Fibroblast of the aortic adventitia (primary cell): ENCODE measurements around the gene SEPTIN6. TPM values are rescaled to one million over a fixed set of nuclear protein-coding genes. Genes with fewer than 3 reads are reported as not detected.

Experiments used
- DNase-seq: peaks from one replicate; pipeline ENCODE4 v3.0.0-alpha.2; 2010; ENCODE audit warnings: low read depth
- H3K4me3 ChIP-seq: 2 replicates; pipeline ENCODE4 v1.5.1; 2011; ENCODE audit warnings: low read depth, mild to moderate bottlenecking, control low read depth, low read length, moderate library complexity
- total RNA-seq: library from RNA; depleted of rRNA; stranded (reverse); fragments of >200 nt; gene quantifications from 2 replicates; pipeline ENCODE4 v1.2.3, GENCODE V29; 2012; ENCODE audit warnings: low replicate concordance
- TF ChIP-seq, protein P1 (sequence below): IDR thresholded peaks from 2 replicates; pipeline ENCODE4 v1.5.1; 2011; ENCODE audit warnings: mild to moderate bottlenecking, low read length, control low read depth, inconsistent platforms; ENCODE audit not compliant: insufficient read depth

The SEPTIN6 gene
- total RNA-seq, 1 donor = 7.0 TPM

DNA sequence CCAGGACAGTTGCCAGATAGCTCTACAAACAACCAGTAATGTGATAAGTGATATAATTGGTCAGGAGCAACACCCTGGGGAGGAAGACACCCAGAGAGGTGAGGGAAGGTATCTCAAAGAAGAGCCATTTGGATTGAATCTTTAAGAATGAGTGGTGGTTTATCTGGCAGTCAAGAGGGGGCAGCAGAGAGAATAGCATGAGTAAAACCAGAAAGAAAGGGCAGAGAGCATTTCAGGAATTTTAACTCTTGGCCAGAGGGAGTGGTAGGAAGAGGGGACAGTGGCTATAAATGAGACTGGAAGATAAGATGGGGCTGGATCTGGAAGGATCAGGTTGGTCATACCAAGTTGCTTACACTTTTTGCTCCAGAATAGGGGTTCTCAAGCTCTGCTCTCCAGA lies 5.9 kb upstream of the SEPTIN6 start:
- TF ChIP-seq, protein P1, sequence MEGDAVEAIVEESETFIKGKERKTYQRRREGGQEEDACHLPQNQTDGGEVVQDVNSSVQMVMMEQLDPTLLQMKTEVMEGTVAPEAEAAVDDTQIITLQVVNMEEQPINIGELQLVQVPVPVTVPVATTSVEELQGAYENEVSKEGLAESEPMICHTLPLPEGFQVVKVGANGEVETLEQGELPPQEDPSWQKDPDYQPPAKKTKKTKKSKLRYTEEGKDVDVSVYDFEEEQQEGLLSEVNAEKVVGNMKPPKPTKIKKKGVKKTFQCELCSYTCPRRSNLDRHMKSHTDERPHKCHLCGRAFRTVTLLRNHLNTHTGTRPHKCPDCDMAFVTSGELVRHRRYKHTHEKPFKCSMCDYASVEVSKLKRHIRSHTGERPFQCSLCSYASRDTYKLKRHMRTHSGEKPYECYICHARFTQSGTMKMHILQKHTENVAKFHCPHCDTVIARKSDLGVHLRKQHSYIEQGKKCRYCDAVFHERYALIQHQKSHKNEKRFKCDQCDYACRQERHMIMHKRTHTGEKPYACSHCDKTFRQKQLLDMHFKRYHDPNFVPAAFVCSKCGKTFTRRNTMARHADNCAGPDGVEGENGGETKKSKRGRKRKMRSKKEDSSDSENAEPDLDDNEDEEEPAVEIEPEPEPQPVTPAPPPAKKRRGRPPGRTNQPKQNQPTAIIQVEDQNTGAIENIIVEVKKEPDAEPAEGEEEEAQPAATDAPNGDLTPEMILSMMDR = peak; percentile 73
- no peak overlapping the region for H3K4me3 ChIP-seq
- DNase-seq = peak; percentile 81

DNA sequence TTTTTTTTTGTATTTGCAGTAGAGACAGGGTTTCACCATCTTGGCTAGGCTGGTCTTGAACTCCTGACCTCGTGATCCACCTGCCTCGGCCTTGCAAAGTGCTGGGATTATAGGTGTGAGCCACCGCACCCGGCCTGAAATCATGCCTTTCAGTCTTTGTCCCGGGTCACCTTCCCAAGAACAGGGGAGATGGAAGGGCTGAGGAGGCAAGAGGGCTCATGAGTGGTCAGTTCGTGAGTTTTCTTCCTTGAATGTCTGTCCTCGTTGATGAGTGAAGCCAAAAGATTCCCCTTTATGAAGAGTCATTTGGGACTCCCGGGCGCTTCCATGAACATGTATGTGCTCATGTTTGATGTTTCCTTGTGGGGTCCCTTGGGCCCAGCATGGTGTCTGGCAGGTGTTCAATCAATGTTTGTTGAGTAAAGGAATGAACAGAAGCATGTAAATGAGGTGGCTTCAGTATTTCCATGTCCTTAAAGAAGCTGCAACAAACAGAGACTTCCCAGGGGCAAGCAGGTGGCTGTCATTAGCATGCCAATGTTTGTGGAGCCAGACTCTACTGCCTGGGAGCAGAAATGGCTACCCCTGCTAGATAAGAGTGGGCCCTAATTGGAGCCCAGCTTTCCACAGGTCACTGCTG lies 3.4 kb upstream of the SEPTIN6 start:
- TF ChIP-seq, protein P1 = no peak
- no peak overlapping the region for H3K4me3 ChIP-seq
- DNase-seq = no peak

DNA sequence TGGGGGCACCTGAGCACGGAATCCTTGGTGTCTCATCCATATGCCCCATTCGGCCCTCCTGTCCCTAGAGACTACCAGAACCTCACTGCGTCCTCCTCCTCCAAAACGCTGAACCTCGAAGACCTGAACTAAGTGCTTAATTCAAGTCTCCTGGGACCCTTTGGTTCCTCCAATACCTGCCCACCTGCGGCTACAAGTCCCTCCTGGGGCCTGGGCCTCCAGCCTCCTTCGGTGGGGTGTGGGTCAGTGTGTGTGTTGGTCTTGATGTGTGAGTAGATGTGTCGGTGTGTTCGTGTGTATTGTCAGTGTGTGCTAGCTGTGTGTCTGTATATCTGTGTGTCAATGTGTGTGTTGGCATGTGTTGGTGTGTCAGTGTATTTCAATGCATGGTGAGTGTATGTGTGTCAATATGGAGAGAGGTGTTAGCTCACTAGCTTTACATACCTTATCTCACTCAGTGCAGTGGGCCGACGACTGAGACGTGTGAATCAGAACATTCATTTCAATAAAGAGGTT lies 2.6 kb upstream of the SEPTIN6 start:
- H3K4me3 ChIP-seq = no peak overlapping the region
- TF ChIP-seq, protein P1 = no peak
- DNase-seq = no peak

DNA sequence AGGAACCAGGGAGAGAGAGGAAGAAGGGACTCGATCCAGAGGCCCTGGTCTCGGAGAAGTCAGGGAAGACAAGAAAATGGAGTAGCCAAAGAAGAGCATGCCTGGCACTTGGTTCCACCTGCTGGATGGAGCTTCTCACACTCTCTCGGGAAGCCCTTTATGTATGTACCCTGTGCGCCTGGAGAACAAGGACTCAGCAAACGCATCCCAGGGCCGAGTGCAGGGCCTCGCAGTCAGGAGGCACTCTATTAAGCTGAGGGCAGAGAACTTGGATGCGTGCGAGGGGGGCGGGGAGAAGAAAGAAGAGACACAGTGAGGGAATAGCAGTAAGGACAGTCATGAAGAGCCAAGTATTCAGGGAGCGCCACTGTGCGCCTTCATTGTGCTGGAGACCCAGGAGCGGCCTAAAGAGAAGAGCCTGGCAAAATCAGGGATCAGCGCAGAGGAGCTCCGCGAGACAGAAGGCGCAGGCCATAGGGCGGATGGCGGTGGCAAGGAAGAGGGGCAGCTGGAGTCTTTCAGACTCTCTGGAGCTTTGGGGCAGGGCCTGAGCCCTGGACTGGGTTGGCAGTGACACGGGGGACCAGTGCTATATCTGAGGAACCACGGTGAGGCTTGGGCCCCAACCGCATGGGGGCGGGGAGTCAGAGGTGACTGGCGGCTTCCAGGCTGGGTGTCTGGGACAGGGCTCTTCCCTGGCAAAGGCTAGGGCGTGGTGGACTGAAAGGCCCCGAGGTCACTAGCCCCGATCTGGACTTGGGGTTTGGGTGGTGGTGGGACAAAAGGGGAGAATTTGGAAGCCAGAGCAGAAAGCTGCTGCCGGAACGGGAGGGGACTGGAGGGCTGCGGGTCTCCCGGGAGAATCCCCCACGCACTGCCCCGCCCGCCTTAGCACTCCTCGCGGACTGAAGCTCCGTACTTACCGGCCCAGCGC lies 1.9 kb upstream of the SEPTIN6 start:
- TF ChIP-seq, protein P1 = no peak
- no peak for DNase-seq
- H3K4me3 ChIP-seq = no peak overlapping the region

DNA sequence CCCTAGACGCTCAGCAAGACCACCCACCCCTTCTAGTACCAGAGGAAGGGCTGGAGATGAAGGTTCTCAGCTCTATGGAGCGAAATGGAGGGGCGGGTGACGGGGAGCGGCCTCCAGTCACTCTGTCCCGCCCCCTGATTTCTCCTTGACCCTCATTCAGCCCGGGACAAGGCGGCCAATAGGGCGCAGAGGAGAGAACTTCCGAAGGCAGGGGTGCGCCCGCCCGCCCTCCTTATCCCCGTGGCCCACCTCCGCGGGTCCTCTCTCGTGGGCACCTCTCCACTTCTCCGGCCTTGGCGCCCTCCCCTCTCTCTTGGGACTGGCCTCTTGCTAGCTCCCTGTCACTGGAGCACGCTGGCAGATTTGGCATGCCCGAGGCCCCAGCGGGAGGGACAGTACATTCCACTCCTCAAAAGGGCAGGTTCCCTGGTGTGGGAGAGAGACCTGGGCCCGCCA lies 1.1 kb upstream of the SEPTIN6 start:
- H3K4me3 ChIP-seq = no peak overlapping the region
- TF ChIP-seq, protein P1 = no peak

DNA sequence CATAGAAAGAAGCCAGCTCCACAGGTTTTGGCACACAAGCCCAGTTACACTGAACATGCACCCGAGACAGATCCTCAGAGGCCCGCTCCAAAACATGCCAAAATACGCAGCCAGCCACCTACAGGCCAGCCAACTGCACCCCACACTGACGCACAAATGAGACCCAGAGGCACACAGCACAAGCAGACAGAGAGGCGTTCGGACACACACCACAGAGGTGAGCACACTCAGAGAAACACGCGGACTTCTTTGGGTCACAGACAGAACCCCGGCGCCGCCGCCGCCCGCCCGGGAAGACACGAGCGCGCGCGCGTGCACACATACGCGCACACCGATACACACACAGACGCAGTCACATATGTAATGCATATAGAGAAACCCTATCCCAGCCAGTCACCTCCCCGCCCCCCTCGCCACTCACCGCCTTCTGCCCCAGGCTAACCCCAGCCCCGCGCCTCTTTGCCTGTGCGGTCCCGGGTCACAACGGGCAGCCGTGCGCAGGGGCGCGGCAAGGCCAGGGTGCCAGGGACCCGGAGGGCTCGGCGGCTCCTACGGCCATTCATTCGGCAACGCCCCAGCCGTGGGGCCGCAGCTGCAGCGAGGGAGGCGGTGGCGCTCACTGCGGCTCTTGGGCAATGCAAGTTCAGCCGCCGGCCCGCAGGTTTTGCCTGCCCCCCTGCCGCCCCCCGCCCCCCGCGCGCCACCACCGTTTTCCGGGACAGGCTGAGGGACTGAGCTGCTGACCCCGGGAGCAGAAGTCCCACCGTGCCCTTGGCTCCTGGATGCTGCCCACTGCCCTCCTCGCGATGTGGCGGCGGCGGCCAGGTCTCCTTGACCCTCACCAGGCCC lies 553 bp downstream of the SEPTIN6 start:
- TF ChIP-seq, protein P1 = peak; percentile 18
- peak overlapping the region; percentile 72 for H3K4me3 ChIP-seq
- peak; percentile 53 for DNase-seq

More for the DNA sequence above, 1.1 kb upstream of the SEPTIN6 start:
- no peak for DNase-seq
